Peyer's patch (tissue), 4 donors: ENCODE measurements around the gene CSMD2. TPM values are rescaled to one million over a fixed set of nuclear protein-coding genes. Genes with fewer than 3 reads are reported as not detected.

Experiments
- DNase-seq, 3 donors: peaks; one replicate each; pipeline ENCODE4 v3.0.0-alpha.2; 2017 to 2019
- H3K27ac ChIP-seq, 4 donors: fragments of 200-600 bp; sonication (generic); one replicate each; pipeline ENCODE4 v1.5.1; 2016 to 2019
- H3K27me3 ChIP-seq, 2 donors: fragments of 200-600 bp; sonication (generic); one replicate each; pipeline ENCODE4 v1.5.1; 2019
- H3K36me3 ChIP-seq, 3 donors: fragments of 200-600 bp; sonication (generic); one replicate each; pipeline ENCODE4 v1.5.1; 2016 to 2019
- H3K4me1 ChIP-seq, 4 donors: fragments of 200-600 bp; sonication (generic); one replicate each; pipeline ENCODE4 v1.5.1; 2016 to 2019
- H3K4me3 ChIP-seq, 4 donors: fragments of 200-600 bp; sonication (generic); 1 replicate in 3 of 4; 2 replicates in 1 of 4; pipeline ENCODE4 v1.5.1; 2016 to 2019; ENCODE audit warnings: mild to moderate bottlenecking in 1 of 4
- H3K9me3 ChIP-seq, 4 donors: fragments of 200-600 bp; sonication (generic); one replicate each; pipeline ENCODE4 v1.5.1; 2016 to 2019; ENCODE audit warnings: mild to moderate bottlenecking in 1 of 4
- CTCF ChIP-seq, 6 experiments: fragments of 450-650 bp in 4 of 6; fragments of 200-600 bp in 2 of 6; sonication (generic) in 1 of 6; IDR thresholded peaks; one replicate each; pipeline ENCODE4 v1.5.1; 2017 to 2019; ENCODE audit warnings: antibody characterized with exemption in 6 of 6, mild to moderate bottlenecking in 3 of 6, moderate library complexity in 1 of 6
- POLR2A ChIP-seq, 2 donors: fragments of 450-650 bp; IDR thresholded peaks; one replicate each; pipeline ENCODE4 v1.5.1; 2017; ENCODE audit warnings: antibody characterized with exemption in 2 of 2, mild to moderate bottlenecking in 2 of 2, moderate library complexity in 2 of 2
- total RNA-seq, 4 donors: library from RNA; depleted of rRNA; stranded (reverse); fragments of >200 nt; gene quantifications; one replicate each; pipeline ENCODE4 v1.1.0, GENCODE V29; 2016

The CSMD2 gene
- total RNA-seq, 4 donors from 2014 or later = under 0.01 to 1.2 (median 0.70) TPM

GRCh38 chr1:34176830-34177603 lies 12.0 kb upstream of the CSMD2 start, which contains the start of gene C1orf94:
Gene C1orf94, plus strand, starts transcription at chr1:34176907. Its CDS starts 883 bp downstream, at chr1:34177790.
- H3K36me3 ChIP-seq = no peaks in the 10 kb centered on the region
- H3K27ac ChIP-seq = no peak within 1 kb of the TSS
- no peak for DNase-seq
- no peaks in the 10 kb centered on the region for H3K4me1 ChIP-seq
- H3K27me3 ChIP-seq = peaks cover 0 to 4% of the 10 kb centered on the region in 2 donors
- no peaks in the 10 kb centered on the region for H3K9me3 ChIP-seq
- TF ChIP-seq CTCF (IDR thresholded peaks at IDR 0.05) = no peak
- TF ChIP-seq POLR2A (IDR thresholded peaks at IDR 0.05) = no peak
- no peak within 1 kb of the TSS for H3K4me3 ChIP-seq

DNA sequence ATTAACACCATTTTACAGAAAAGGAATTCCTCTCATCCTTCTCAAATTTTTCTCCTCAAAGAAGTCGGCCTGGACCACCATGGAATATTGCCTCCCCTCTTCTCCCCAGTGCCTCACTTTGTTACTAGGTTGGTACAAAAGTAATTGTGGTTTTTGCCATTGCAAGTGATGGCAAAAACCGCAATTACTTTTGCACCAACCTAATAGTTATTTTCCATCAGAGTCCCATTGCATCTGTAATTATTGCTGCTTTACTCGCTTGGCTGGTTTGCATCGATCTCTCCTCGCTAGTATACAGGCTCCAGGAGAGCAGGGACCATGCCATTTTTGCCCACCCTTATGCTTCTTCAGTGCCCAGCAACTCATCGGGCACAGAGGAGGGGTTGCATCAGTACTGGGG lies 10.7 kb upstream of the CSMD2 start:
- Histone ChIP-seq H3K27me3 (peaks cover 0 to 4% of the 10 kb centered on the region in 2 donors), H3K27ac (no peak overlapping the region), H3K9me3 (no peaks in the 10 kb centered on the region), H3K36me3 (no peaks in the 10 kb centered on the region), H3K4me1 (no peaks in the 10 kb centered on the region), H3K4me3 (no peak overlapping the region)
- TF ChIP-seq POLR2A (IDR thresholded peaks at IDR 0.05) (no peak), CTCF (IDR thresholded peaks at IDR 0.05) (no peak)
- DNase-seq = no peak

- TF ChIP-seq POLR2A (IDR thresholded peaks at IDR 0.05) = no peak
- no peak for TF ChIP-seq CTCF (IDR thresholded peaks at IDR 0.05)
- Histone ChIP-seq H3K9me3 (no peaks in the 10 kb centered on the region), H3K4me1 (peaks cover 0 to 31% (median 0%) of the 10 kb centered on the region in 4 donors), H3K27ac (no peak overlapping the region), H3K4me3 (no peak overlapping the region), H3K27me3 (peaks cover 0 to 35% of the 10 kb centered on the region in 2 donors), H3K36me3 (no peaks in the 10 kb centered on the region)
- no peak for DNase-seq
Observed at GRCh38 chr1:34167389-34167788, 2.4 kb upstream of the CSMD2 start.

DNA sequence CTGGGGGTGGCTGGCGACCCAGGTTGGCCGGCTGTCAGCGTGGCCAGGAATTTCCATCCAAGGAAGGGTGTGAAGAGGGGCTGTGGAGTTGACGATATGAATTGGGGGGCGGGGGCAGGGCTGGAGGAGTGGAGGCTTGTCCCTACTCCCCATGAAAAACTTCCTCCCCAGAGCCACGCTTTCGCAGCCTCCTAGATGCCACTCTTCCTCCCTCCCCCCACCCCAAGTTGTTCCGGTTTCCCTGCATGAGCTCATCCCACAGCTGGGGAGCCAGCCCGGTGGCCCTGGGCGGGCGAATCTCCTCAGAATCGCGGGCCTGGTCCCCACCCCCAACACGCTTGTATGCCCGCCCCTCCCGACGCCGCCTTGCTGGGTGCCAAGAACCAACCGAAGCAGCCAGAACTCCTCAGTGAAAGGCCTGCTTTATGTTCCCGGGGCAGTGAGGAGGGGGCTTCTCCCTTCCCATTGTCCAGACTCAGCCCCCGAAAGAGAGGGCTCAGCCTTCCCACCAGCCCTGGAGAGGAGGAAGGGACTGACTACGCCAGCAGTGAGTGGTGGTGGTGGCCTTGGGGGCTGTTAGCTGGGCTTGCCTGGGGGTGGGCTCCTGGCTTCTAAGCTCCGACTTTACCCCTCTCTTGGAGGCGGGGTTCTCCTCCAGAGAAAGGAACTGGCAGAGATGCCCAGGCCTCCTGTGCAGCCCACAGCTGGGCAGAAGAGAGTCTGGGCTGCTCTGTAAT lies 1.8 kb upstream of the CSMD2 start:
- no peak overlapping the region for H3K4me3 ChIP-seq
- H3K27me3 ChIP-seq = peaks cover 0 to 35% of the 10 kb centered on the region in 2 donors
- TF ChIP-seq CTCF (IDR thresholded peaks at IDR 0.05) (no peak), POLR2A (IDR thresholded peaks at IDR 0.05) (no peak)
- no peak for DNase-seq
- H3K36me3 ChIP-seq = no peaks in the 10 kb centered on the region
- H3K9me3 ChIP-seq = no peaks in the 10 kb centered on the region
- H3K27ac ChIP-seq = no peak overlapping the region
- H3K4me1 ChIP-seq = peaks cover 0 to 31% (median 0%) of the 10 kb centered on the region in 4 donors

- Histone ChIP-seq H3K4me3 (no peak overlapping the region), H3K27ac (no peak overlapping the region), H3K27me3 (peaks cover 0 to 35% of the 10 kb centered on the region in 2 donors), H3K4me1 (peaks cover 0 to 31% (median 0%) of the 10 kb centered on the region in 4 donors), H3K9me3 (no peaks in the 10 kb centered on the region), H3K36me3 (no peaks in the 10 kb centered on the region)
- TF ChIP-seq CTCF (IDR thresholded peaks at IDR 0.05) = no peak
- TF ChIP-seq POLR2A (IDR thresholded peaks at IDR 0.05) = no peak
- DNase-seq = no peak
Observed at GRCh38 chr1:34166191-34166624, 1.2 kb upstream of the CSMD2 start.
